SK-N-SH treated with all-trans-retinoic acid at 6 μM for 48 hours (cell line): ENCODE results near the gene GLIS1.

ENCODE experiments used
- OSR1 ChIP-seq: fragments of 250-450 bp; sonication (Bioruptor Pico); IDR thresholded peaks from 2 replicates; pipeline ENCODE4 v1.8.0; 2022; ENCODE audit warnings: moderate library complexity, mild to moderate bottlenecking, inconsistent platforms
- PPARA ChIP-seq: fragments of 250-450 bp; sonication (Bioruptor Pico); IDR thresholded peaks from 2 replicates; pipeline ENCODE4 v1.5.0; 2020; ENCODE audit warnings: mild to moderate bottlenecking, borderline replicate concordance
- TCF4 ChIP-seq: fragments of 250-450 bp; sonication (Bioruptor Pico); IDR thresholded peaks from 2 replicates; pipeline ENCODE4 v1.8.0; 2021; ENCODE audit warnings: mild to moderate bottlenecking, moderate library complexity, borderline replicate concordance

GRCh38 chr1:53513846-53514245, 225.1 kb downstream of the GLIS1 start:
- TF ChIP-seq TCF4 (CRISPR knock-in tag) (no peak), PPARA (CRISPR knock-in tag) (no peak), OSR1 (CRISPR knock-in tag) (no peak)
